ENCODE data around the gene SLC45A2. TPM values are rescaled to one million over a fixed set of nuclear protein-coding genes. Genes with fewer than 3 reads are reported as not detected.

Gene SLC45A2
- total RNA-seq, 1 donor from 2014 or later = 2.4 TPM

GRCh38 chr5:33980030-33980429 is 4.5 kb downstream of the SLC45A2 start:
- no peak for DNase-seq (ENCODE audit: low spot score, unreplicated experiment)
- H3K27me3 Mint-ChIP-seq = no peaks in the 10 kb centered on the region
- no peak for TF ChIP-seq CTCF (IDR thresholded peaks at IDR 0.05; ENCODE audit: unreplicated experiment)
- H3K36me3 Mint-ChIP-seq (ENCODE audit: insufficient read depth) = no peaks in the 10 kb centered on the region
- H3K27ac Mint-ChIP-seq = no peak overlapping the region
- peaks cover 28% of the 10 kb centered on the region for H3K4me1 Mint-ChIP-seq (ENCODE audit: low read depth)
- no peak overlapping the region for H3K4me3 Mint-ChIP-seq (ENCODE audit: low read depth)
- H3K9me3 Mint-ChIP-seq (ENCODE audit: low read depth) = no peaks in the 10 kb centered on the region

- Mint-ChIP-seq H3K9me3 (ENCODE audit: low read depth) (no peaks in the 10 kb centered on the region), H3K4me1 (ENCODE audit: low read depth) (peaks cover 25% of the 10 kb centered on the region), H3K27ac (no peak overlapping the region), H3K4me3 (ENCODE audit: low read depth) (no peak overlapping the region), H3K36me3 (ENCODE audit: insufficient read depth) (no peaks in the 10 kb centered on the region), H3K27me3 (no peaks in the 10 kb centered on the region)
- TF ChIP-seq CTCF (IDR thresholded peaks at IDR 0.05; ENCODE audit: unreplicated experiment) = no peak
- DNase-seq (ENCODE audit: low spot score, unreplicated experiment) = no peak
These were observed 6.2 kb downstream of the SLC45A2 start for GRCh38 chr5:33978306-33978705.

- Mint-ChIP-seq H3K36me3 (ENCODE audit: insufficient read depth) (no peaks in the 10 kb centered on the region), H3K27ac (no peak overlapping the region), H3K4me3 (ENCODE audit: low read depth) (no peak overlapping the region), H3K9me3 (ENCODE audit: low read depth) (no peaks in the 10 kb centered on the region), H3K4me1 (ENCODE audit: low read depth) (peaks cover 14% of the 10 kb centered on the region), H3K27me3 (no peaks in the 10 kb centered on the region)
- no peak for TF ChIP-seq CTCF (IDR thresholded peaks at IDR 0.05; ENCODE audit: unreplicated experiment)
- DNase-seq (ENCODE audit: low spot score, unreplicated experiment) = no peak
These were observed 8.2 kb downstream of the SLC45A2 start for GRCh38 chr5:33976307-33976706.

- DNase-seq (ENCODE audit: low spot score, unreplicated experiment) = no peak
- Mint-ChIP-seq H3K9me3 (ENCODE audit: low read depth) (no peaks in the 10 kb centered on the region), H3K4me3 (ENCODE audit: low read depth) (no peak overlapping the region), H3K27me3 (no peaks in the 10 kb centered on the region), H3K36me3 (ENCODE audit: insufficient read depth) (no peaks in the 10 kb centered on the region), H3K4me1 (ENCODE audit: low read depth) (peaks cover 10% of the 10 kb centered on the region), H3K27ac (no peak overlapping the region)
- TF ChIP-seq CTCF (IDR thresholded peaks at IDR 0.05; ENCODE audit: unreplicated experiment) = no peak
These were observed 8.6 kb downstream of the SLC45A2 start for GRCh38 chr5:33975852-33976251.

- no peaks in the 10 kb centered on the region for H3K36me3 Mint-ChIP-seq (ENCODE audit: insufficient read depth)
- TF ChIP-seq CTCF (IDR thresholded peaks at IDR 0.05; ENCODE audit: unreplicated experiment) = no peak
- H3K9me3 Mint-ChIP-seq (ENCODE audit: low read depth) = no peaks in the 10 kb centered on the region
- no peak for DNase-seq (ENCODE audit: low spot score, unreplicated experiment)
- H3K27ac Mint-ChIP-seq = no peak overlapping the region
- no peak overlapping the region for H3K4me3 Mint-ChIP-seq (ENCODE audit: low read depth)
- no peaks in the 10 kb centered on the region for H3K27me3 Mint-ChIP-seq
- H3K4me1 Mint-ChIP-seq (ENCODE audit: low read depth) = peaks cover 9% of the 10 kb centered on the region
These were observed 11.2 kb downstream of the SLC45A2 start for GRCh38 chr5:33973271-33973670.
